GM12892 (cell line): ENCODE results near the gene GRIA4.

Source experiments
- POLR2A ChIP-seq: IDR thresholded peaks from 2 replicates; pipeline ENCODE4 v1.6.1; 2011; ENCODE audit warnings: low read depth, low read length, control low read depth
- POLR2AphosphoS5 ChIP-seq: IDR thresholded peaks from 2 replicates; pipeline ENCODE4 v1.6.1; 2011; ENCODE audit warnings: low read depth, low read length, control low read depth
- TAF1 ChIP-seq: IDR thresholded peaks from 2 replicates; pipeline ENCODE4 v1.6.1; 2011; ENCODE audit warnings: low read depth, mild to moderate bottlenecking, control low read depth, low read length, borderline replicate concordance

DNA sequence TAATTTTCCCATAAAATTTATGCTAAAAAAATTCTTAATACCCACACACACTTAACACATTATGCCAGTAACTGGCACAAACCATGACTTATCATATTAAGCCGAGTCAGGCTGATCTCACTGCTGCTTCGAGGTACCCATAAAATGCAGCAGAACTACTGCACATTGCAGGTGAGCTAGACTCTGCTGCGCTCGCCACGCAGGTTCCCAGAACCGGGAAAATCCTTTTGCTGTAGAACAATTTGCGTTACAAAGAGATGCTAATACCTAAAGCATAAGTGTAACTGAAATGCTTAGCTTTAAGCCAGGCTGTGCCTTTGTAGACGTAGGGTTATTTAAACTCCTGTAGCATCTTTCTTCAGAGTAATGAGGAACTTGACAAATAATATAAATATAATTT lies 211.9 kb downstream of the GRIA4 start:
- TF ChIP-seq TAF1, result no peak
- no peak for TF ChIP-seq POLR2A
- no peak for TF ChIP-seq POLR2AphosphoS5
